Measurements from ENCODE around the gene PDCD11.

DNA sequence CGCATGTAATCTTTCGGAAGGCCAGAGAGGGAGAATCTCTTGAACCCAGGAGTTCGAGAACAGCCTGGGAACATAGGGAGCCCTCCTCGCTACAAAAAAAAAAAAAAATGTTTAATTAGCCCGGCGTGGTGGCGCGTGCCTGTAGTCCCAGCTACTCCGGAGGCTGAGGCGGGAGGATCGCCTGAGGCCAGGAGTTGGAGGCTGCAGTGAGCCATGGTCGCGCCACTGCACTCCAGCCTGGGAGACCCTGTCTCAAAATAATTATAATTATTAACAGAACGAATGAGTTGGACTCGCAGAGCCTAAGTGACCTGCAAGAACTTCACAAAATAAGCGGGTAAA, 46.3 kb upstream of the PDCD11 start:
- TF ChIP-seq, protein P1, sequence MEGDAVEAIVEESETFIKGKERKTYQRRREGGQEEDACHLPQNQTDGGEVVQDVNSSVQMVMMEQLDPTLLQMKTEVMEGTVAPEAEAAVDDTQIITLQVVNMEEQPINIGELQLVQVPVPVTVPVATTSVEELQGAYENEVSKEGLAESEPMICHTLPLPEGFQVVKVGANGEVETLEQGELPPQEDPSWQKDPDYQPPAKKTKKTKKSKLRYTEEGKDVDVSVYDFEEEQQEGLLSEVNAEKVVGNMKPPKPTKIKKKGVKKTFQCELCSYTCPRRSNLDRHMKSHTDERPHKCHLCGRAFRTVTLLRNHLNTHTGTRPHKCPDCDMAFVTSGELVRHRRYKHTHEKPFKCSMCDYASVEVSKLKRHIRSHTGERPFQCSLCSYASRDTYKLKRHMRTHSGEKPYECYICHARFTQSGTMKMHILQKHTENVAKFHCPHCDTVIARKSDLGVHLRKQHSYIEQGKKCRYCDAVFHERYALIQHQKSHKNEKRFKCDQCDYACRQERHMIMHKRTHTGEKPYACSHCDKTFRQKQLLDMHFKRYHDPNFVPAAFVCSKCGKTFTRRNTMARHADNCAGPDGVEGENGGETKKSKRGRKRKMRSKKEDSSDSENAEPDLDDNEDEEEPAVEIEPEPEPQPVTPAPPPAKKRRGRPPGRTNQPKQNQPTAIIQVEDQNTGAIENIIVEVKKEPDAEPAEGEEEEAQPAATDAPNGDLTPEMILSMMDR (IDR thresholded peaks at IDR 0.05) = no peak
- TF ChIP-seq POLR2A (IDR thresholded peaks at IDR 0.05) = no peak
- TF ChIP-seq POLR2AphosphoS5 (IDR thresholded peaks at IDR 0.05) = no peak
- TF ChIP-seq EP300 (IDR thresholded peaks at IDR 0.05) = no peak
